Anterior cingulate cortex (tissue), 58 donors: ENCODE measurements around the gene SNAPC4.

Experiments used
- DNase-seq, 58 donors: peaks; one replicate each; lab custom pipeline; 2025; lab: John Stamatoyannopoulos, UW

The SNAPC4 gene

GRCh38 chr9:136374183-136374575 is 25.8 kb downstream of the SNAPC4 start:
- DNase-seq = no peak

GRCh38 chr9:136373300-136374182 is 26.4 kb downstream of the SNAPC4 start, which contains the start of gene CARD9:
Gene CARD9, minus strand, starts transcription at chr9:136373669. Its CDS starts 1,591 bp downstream, at chr9:136372078.
- DNase-seq = peak in 22 of 58 donors; percentile 9 to 52 (median 32)

- DNase-seq = peak in 15 of 58 donors; percentile 13 to 45 (median 28)
Measured at GRCh38 chr9:136372561-136373299, 27.2 kb downstream of the SNAPC4 start.

GRCh38 chr9:136372006-136372405 is 28.0 kb downstream of the SNAPC4 start:
- DNase-seq = no peak

GRCh38 chr9:136371533-136371880 is 28.5 kb downstream of the SNAPC4 start:
- DNase-seq = no peak

- DNase-seq = no peak
Measured at GRCh38 chr9:136370687-136371532, 29.1 kb downstream of the SNAPC4 start.

GRCh38 chr9:136370037-136370436 is 29.9 kb downstream of the SNAPC4 start:
- no peak for DNase-seq

- no peak for DNase-seq
Measured at GRCh38 chr9:136368190-136368589, 31.8 kb downstream of the SNAPC4 start.

GRCh38 chr9:136367296-136368145 is 32.4 kb downstream of the SNAPC4 start:
- DNase-seq = no peak

GRCh38 chr9:136366826-136367225 is 33.1 kb downstream of the SNAPC4 start:
- DNase-seq = no peak

GRCh38 chr9:136365775-136366222 is 34.2 kb downstream of the SNAPC4 start:
- DNase-seq = peak in 1 of 58 donors; percentile 37

- DNase-seq = no peak
Measured at GRCh38 chr9:136364942-136365774, 34.8 kb downstream of the SNAPC4 start.

GRCh38 chr9:136363949-136364748 is 35.8 kb downstream of the SNAPC4 start:
- no peak for DNase-seq

- peak; percentile 34 to 97 (median 90) for DNase-seq
Measured at GRCh38 chr9:136363106-136363948, 36.6 kb downstream of the SNAPC4 start, which contains the start of gene DNLZ. Gene DNLZ, minus strand, starts transcription at chr9:136363744. Its CDS starts 30 bp downstream, at chr9:136363714.

- DNase-seq = no peak
Measured at GRCh38 chr9:136362450-136362784, 37.6 kb downstream of the SNAPC4 start.

- no peak for DNase-seq
Measured at GRCh38 chr9:136361754-136362449, 38.1 kb downstream of the SNAPC4 start.
